G401.6 (cell line): ENCODE results near the gene FAAP20.

Experiments
- FAIRE-seq: peaks from 2 replicates; lab custom pipeline; 2012; peaks lifted over from hg19 to GRCh38; lab: Jason Lieb, UNC

The FAAP20 gene

DNA sequence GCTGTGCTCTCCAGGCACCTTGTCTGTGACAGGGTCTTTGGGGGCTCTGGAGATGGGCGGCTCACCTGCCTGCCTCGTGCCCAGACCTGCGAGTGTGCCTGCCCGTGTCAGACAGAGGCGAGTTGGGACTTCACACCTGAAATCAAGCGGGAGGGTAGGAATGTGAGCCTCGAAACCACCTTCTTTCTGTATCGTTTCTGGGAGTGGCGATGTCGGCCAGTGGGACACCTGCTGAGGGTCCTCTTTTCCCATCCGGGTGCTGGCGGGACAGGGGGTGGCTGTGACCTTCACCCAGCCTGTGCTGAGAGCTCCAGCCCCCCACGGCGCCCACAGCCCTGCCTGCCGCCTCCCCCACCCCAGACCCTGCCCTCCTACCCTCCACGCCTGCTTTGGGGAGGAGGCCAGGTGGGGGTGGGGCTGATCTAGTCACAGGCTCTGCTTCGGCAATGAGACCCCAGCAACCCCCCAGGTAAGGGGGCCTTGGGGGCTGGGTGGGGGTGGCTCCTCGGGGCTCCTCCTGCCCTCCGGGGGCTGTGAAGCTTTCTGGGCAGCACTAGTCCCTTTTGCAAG lies 15.6 kb upstream of the FAAP20 start:
- no peak for FAIRE-seq

DNA sequence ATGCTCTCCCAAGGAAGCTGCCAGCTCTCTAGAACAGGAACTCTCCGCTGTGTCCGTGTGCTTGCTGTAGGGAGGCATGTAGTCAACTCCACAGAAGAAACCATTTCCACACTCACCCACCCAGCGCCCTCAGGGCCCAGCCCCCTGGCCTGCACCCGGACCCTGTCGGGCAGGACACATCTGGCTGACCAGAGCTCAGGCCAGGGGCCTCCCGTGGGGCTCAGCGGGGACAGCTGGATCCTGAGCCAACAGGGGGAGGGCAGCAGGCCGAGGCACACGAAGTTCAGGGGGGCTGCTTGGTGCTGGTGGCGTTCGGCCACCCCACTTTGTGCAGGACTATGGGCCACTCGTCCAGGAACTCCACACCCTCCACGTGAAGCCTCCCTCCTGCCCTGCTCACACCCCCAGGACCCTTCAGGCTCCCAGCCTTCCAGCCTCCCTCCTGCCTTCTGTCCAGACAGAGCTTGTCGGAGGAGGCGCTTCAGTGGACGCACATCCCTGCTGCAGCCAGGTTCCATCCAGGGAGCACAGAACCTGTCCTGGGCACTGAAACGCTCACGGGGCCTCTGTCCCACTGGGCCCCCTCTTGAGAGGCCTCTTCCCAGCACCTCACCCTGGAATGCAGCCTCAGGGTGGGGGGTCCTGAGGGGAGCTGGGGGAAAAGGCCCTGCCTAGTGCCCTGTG lies 15.0 kb upstream of the FAAP20 start:
- no peak for FAIRE-seq

DNA sequence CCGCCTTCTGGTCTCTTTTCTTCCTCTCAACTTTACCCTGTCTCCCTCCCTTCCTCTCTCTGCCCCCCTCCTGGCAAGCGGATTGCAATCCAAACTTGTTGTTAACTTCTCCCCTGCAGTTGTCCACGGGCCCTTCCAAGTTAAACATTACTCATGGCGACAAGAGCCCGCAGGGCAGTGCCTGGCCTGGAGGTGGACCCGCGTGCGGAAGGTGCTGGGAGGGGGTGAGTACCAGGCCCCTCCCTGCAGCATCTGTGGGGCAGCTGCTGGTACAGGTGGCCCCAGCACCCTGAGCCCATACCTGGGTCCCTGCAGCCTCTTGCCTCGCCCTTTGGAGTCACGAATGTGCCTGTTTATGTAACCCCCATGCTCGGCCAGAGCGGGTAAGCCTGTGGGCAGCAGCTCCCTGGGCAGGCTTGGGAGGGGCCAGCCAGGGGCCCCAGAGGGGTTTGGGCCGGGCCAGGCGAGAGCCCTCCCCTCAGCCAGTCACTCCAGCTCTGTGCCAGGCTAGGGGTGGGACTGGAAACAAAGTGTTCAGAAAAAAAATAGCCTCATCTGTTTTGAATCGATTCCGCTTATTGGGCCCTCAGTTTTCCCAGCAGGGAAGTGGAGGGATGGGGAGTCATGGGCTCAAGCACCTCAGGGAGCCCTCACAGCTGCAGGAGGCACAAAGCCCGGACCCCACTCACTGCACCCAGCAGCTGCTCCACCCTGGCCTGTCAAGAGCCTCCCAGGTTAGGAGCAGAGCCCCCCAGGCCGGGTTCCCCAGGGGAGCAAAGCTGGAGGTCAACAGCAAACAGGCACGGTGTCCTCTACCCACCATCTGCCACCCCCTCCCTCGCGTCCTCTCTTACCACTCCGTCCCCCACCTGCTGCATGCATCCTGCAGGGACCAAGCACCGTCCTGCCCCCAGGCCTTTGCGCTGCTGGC lies 14.0 kb upstream of the FAAP20 start:
- peak; percentile 92 for FAIRE-seq

DNA sequence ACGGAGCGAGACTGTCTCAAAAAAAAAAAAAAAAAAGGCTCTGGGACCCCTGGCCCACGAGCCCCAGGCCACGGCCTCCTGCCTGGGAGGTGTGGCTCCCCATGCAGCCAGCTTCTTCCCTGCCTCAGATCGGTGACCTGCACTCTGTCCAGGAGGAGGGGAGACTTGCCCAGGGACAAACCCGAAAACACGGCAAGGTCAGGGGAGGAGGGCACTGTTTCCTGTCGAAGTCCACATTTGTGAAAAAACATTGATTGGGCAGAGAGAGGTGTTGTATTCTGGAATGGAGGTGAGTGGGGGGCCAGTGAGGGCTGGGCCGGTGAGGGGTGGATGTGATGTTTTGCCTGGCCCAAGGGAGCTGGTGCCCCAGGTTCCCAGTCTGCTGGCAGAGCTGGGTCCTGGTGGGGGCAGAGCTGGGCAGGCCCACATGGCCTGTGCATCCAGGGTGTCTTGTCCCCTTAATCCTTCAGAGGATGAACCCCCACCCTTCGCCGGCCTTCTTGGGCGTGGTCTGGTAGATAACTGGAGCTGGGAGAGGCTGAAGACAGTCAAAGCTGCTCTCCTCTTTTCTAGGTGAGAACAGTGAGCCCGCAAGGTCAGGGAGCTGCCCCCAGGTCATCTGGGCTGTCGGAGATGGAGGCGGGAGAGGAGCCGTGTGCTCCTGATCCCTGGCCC lies 12.4 kb upstream of the FAAP20 start:
- no peak for FAIRE-seq

DNA sequence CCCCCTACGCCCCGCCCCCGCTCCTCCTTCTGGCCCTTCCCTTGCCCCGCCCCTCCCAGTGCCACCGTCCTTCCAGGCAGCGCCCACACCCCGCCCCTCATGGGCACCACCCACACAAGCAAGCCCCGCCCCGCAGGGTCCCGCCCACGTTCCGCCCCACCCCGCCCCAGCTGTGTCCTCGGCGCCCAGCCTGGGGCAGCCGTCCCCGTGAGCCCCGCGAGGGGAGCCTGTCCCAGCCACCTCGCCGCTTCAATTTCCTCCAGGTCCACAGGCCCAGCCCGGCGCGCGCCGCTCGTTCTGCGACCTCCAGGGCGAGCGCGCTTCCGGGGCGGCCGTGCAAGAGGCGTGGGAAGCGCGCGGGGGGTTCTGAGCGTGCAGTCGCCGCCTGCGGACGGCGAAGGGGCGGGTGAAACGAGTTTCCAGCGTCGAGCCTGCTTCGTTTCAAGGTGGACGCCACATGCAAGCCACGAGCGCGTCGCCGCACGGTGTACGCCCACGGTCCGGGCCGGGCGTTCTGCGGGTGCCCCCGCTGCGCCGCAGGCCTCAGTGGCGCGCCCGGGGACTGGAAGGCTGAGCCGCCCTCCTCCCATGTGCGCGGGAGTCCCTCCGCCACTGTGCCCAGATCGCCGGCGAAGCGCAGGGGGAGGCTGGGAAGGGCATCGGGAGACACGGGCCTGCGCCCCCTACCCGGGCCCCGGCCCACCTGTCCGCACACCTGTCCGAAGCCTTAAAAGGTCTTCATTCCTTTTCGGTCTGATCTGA lies 10.8 kb upstream of the FAAP20 start:
- no peak for FAIRE-seq

DNA sequence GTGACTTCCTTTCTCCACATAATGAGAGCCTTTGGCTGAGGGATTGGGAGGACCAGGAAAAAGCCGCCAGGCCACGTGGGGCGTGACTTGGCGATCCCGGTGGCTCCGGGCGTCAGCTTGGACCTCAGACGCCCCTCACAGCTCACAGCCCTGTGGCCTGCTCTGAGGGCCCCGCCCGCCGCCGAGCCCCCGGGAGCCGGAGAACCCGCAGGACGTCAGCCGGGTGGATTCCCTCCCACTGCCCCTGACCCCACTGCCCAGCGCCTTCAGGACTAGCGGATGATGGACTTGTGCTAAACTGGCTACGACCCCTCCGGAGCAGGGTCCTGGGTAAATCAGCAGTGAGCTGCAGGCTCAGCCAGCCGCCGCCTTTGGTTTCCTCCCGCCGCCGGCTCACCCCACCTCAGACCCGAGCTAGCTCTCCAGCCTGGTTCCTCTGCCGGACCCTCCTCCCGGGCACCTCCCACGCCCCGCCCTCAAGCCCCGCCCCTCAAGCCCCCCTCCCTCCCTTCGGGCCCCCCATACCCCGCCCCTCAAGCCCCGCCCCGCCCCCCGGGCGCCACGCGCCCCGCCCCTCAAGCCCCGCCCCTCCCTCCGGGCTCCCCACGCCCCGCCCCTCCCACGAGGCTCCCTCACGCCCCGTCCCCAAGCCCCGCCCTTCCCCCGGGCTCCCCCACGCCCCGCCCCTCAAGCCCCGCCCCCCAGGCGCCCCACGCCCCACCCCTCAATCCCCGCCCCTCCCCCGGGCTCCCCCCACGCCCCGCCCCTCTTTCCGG lies 10.0 kb upstream of the FAAP20 start:
- FAIRE-seq: no peak

DNA sequence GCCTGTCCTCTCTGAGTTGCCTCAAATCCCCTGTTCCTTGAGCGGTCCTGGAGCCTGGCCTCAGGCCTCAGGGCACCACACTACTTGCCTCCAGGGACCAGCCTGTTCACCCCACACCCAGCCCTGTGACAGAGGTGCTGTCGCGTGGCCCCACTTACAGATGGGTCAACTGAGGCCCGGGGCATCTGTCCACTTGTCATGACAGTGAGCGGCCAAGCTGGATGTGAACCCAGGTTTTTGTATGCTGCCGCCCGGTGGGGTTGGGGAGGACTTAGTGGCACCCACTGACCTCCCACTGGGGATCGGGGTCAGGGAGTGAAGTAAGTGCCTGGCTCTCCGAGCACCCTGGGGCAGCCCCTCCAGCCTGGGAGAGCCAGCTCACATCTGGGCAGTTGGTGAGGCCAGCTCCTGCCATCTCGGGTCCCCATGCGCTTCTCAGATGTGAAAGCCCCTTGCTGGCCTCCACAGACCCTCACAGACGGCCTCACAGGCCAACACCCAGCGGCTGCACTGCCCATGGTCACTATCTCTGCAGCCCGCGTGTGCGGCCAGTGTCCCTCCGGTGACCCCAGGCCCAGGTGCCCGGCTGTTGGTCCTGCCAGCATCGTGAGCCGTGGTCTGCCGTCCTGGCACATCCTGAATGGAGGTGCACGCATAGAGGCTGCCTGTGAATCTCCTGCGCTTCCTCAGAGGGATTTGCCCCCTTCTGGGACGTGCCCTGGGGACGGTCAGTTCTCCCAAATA lies 9.3 kb upstream of the FAAP20 start:
- no peak for FAIRE-seq

DNA sequence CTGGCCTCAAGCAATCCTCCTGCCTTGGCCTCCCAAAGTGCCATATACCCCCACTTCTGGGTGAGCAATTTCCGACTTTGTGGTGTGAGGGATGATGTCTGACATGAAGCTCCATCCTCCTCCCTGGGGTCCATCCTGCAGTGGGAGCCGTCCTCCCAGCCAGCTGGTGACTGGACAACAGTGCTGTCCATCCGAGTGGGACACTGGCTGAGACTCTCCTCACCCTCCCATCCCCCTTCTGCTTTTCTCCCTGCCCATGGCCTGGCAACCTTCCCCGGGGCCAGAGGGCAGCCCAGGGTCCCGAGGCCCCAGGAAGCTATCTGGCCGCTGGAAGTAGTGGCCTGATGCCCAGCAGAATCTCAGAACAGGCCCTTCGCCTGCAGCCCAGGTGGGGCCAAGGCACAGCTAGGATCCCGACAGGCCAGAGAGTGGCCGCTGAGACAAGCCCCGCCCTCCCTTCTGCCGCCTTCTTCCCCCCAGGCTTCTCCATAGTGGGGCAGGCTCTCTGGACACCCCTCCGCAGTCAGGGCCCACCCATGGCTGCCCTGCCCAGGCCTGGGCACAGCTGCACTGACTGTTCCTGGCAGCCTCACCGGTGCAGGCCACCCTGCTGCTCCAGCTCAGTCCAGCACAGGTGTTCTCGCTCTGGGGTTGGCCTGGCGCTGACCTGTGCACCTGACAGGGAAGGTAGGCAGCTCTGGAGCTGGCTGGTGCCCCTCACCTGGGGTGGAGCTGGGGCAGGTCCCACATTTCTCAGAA lies 8.4 kb upstream of the FAAP20 start:
- no peak for FAIRE-seq

DNA sequence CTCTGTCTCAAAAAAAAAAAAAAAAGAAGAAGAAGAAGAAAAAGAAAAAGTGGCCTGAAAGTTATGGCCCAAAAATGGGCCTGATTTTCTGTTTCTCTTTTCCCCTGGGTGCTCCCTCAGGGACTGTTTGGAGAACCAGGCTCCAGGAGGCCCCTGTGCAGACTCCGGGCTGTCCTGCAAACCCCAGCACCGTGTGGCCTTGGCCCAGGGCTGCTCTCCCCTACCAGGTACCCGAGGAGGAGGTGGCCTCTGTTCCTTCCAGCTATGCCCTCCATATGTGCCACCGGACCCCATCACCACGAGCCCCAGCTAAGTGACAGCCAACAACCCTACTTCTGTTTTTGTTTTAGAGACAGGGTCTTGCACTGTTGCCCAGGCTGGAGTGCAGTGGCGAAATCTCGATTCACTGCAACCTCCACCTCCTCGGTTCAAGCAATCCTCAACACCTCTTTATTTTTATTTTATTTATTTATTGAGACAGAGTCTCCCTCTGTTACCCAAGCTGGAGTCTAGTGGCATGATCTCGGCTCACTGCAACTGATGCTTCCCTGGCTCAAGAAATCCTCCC lies 7.5 kb upstream of the FAAP20 start:
- no peak for FAIRE-seq

DNA sequence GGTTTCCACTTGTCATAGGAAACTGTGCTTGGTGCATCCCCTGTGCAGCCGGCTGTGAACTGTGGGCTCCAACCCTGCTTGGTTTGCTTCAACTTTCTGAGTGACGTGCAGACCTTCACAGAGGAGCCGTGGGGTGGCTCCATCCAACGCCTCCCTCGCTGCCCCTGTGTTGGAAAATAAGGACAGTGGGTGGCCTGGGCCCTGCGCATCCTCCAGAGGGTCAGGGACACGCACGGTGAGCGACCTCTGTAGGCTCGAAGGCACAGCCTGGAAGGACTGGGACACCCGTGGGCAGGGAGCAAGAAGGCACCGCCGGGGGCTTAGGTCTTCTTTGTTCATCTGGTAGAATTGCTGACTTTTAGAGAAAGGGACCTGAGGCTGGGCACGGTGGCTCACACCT lies 6.5 kb upstream of the FAAP20 start:
- no peak for FAIRE-seq

DNA sequence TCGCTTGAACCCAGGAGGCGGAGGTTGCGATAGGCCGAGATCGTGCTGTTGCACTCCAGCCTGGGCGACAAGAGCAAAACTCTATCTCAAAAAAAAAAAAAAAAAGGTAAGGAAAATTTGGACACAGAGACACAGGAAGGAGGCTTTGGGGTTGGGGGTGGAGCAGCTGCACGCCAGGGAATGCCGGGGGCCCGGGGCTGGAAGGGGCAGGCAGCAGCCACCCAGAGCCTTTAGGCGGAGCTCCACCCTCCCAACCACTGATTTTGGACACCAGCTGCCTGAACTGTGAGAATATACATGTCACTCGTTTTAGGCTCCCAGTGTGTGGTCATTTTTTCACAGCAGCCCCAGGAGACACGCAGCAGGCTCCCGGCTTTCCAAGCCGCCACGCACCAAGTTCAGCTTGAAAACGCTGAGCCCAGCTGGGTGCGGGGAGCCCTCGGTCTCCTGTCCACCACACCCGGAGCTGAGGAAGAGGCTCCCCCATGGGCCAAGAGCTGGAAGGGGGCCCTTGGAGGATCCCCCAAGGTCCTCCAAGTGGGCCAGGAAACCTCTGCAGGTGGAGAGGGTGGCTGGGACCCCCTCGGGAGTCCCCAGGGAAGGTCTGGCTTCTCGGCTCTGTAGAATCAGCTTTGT lies 5.9 kb upstream of the FAAP20 start:
- FAIRE-seq: no peak

DNA sequence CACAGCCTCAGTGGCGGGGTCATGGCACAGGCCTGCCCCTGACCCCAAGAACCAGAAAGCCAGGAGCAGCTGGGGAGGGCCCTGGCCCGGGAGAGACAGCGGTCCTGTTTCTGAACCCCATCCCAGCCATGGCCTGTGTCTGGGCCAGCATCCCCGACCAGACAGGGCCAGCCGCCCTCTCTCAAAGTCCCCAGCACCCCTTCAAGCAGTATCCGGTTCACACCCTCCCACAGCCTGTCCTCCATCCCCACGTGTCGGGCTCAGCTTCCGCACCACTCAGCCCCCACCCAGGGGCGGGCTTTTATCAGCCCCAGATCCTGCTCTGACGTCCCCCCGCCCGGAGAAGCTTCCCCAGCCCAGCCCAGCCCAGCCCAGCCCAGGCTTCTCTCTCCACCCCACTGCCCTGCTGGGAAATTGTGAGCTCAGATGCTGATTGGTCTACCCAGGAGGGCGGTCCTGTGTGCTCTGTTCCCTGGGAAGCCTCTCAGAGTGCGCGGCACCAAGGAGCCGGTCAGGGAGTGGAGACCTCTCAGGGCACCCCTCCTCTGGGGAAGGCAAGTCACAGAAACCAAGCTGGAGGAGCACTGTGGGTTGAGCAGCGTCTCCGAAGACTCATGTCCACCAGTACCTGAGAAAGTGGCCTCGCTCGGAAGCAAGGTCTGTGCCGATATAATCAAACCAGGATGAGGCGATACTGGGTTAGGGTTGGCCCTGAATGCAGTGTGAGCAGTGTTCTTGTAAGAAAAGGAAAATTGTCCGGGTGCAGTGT lies 4.7 kb upstream of the FAAP20 start:
- FAIRE-seq: peak; percentile 84

DNA sequence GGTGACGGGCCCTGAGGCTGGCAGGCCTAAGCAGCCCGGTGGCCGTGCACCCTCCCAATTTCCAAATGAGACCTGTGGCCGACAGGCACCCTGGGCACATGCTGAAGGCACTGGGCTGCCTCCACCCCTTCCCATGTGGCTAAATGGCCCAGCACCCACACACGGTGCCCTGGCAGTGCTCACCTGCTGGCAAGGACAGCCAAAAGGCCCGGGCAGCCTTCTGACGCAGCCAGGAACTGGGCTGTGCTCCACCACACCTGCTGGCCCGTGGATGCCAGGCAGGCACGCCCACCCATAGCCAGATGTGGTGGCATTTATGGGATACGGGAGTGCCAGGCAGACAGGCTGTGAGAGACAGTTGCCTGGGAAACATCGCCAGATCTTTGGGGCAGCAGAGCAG lies 4.0 kb upstream of the FAAP20 start:
- FAIRE-seq: no peak

DNA sequence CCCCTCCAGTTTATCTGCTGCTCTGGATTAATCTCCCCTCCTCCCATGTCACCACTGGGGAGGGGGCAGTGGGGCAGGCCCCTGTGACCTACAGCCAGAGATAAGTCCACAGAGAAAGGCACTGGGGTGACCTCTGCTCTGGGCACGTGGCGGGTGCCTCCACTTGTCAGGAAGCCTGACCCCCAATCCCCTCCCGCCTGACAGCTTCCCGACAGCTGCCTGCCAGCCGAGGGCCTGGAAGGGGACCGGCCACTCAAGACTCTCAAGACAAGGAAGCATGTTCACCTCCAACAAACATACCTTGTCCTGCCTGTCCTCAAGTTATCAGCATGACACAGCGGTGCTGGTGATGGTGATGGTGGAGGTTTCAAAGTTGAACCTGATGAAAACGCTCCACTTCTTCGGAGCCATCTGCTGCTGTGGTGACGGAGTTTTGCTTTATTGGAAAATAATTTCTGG lies 3.2 kb upstream of the FAAP20 start:
- no peak for FAIRE-seq

DNA sequence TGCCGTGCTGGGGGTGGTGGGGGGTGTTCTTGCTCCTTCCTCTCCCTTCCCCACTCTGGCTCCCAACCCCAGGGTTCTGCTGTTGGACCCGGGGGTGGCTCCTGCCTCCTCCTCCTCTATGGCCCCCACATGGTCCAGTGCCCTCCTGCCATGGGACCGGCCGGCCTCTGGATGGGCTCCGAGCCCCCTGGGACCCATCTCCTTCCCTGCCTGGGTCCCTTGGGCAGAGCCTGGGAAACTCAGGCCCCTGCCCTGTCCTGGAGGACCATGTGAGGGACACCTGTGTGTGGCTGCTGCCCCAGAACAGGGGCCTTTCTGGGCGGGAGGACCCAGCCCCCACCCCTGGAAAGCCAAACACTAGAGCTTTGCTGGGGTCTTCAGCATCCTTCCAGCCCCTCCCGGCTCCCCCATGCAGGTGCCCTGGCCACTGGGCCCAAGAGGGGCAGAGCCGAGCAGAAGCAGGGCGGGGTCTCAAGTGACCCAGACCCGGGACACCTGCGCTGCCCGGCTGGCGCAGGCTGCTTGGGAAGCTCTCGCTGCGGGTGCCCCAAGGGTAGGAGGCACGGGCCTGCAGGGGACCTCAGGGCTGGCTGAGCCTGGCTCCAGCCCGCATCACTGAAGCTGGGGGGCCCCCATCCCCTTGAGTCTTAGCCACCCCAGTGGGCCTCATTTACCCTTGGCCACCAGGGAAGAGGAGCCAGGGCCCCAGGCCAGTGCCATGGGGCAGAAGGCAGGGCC lies 2.5 kb upstream of the FAAP20 start:
- no peak for FAIRE-seq

DNA sequence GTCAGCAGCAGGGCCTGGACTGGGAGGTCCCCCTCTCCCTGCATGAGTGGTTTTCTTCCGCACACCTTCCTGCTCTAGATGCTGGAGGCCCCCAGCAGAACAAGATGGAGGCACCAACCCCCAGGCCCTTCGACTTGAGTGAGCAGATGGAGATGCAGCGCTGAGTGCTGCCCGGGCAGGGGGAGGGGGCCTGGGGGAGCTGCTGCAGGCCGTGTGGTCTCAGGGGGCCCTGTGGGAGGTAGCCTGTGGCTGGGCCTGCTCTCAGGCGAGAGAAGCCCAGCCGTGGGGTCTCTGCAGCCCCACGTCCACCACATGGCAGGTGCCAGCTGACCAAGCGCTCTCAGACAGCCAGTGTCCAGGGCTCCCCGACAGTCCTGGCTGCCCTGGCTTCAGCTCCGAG lies 1.2 kb upstream of the FAAP20 start:
- no peak for FAIRE-seq
